Osteocyte (in vitro differentiated cells): ENCODE measurements around the gene TAGLN2. TPM values are rescaled to one million over a fixed set of nuclear protein-coding genes. Genes with fewer than 3 reads are reported as not detected.

Experiments used
- DNase-seq: peaks from one replicate; pipeline ENCODE4 v3.0.0; 2021; ENCODE audit warnings: mixed read lengths; ENCODE audit not compliant: unreplicated experiment; ENCODE audit errors: extremely low spot score
- H3K27ac Mint-ChIP-seq: one replicate; pipeline ENCODE4 v1.8.0; 2021; ENCODE audit warnings: mild to moderate bottlenecking, mixed read lengths; ENCODE audit not compliant: unreplicated experiment
- H3K27me3 Mint-ChIP-seq: one replicate; pipeline ENCODE4 v1.8.0; 2021; ENCODE audit warnings: mixed read lengths; ENCODE audit not compliant: unreplicated experiment
- H3K36me3 Mint-ChIP-seq: one replicate; pipeline ENCODE4 v1.8.0; 2021; ENCODE audit warnings: mixed read lengths; ENCODE audit not compliant: unreplicated experiment
- H3K4me1 Mint-ChIP-seq: one replicate; pipeline ENCODE4 v1.8.0; 2021; ENCODE audit warnings: mixed read lengths; ENCODE audit not compliant: unreplicated experiment
- H3K4me3 Mint-ChIP-seq: one replicate; pipeline ENCODE4 v1.8.0; 2021; ENCODE audit warnings: mild to moderate bottlenecking, moderate library complexity, mixed read lengths; ENCODE audit not compliant: unreplicated experiment
- H3K9me3 Mint-ChIP-seq: one replicate; pipeline ENCODE4 v1.8.0; 2021; ENCODE audit warnings: mixed read lengths; ENCODE audit not compliant: unreplicated experiment
- total RNA-seq: library from RNA; stranded (reverse); gene quantifications from 2 replicates; pipeline ENCODE4 v1.2.1, GENCODE V29; 2021
- TF ChIP-seq, protein P1 (sequence below): fragments of 200-600 bp; sonication (generic); IDR thresholded peaks from 2 replicates; pipeline ENCODE4 v1.5.0; 2021; ENCODE audit warnings: antibody characterized with exemption, mild to moderate bottlenecking, moderate library complexity

The TAGLN2 gene
- total RNA-seq, 1 donor from 2014 or later = 169 TPM

DNA sequence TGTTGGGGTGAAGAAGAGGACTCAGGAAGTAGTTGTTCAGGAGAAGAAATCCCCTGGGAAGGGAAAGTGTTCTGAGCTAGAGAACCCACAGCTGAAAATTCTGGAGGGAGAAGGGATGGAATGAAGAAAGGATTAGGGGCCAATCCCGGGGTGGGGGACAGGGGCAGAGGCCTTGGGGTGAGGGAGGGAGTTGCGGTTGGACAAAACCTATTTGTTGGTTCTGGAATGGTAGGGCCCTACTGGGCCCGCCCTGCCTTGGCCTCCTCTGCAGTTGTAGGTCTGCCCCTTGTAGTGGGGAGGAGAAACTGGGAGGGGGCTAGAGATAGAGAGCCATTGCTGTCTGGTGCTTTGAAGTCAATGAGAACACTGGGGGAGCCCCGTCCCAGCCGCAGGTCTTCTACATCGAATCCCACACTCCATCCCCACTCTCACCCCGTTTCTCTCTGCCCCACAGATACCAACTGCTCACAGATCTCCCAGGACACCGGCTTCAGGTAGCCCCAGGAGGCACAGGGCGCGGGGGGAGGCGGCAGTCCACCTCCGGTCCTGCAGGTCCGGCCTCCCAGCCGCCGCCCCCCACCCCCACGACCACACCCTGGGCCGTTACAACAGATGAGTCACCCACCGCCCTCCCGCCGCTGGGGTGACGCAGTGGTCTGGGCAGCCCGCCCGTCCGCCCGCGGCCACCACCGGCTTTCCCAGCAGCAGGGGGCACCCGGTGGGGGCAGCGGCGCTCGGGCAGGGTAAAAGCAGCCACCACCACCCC, 1.1 kb downstream of the TAGLN2 start:
- Mint-ChIP-seq H3K4me3 (peak overlapping the region; percentile 83), H3K4me1 (peaks cover 56% of the 10 kb centered on the region), H3K27me3 (peaks cover 5% of the 10 kb centered on the region), H3K36me3 (peaks cover 15% of the 10 kb centered on the region), H3K27ac (peak overlapping the region; percentile 100), H3K9me3 (no peaks in the 10 kb centered on the region)
- TF ChIP-seq, protein P1, sequence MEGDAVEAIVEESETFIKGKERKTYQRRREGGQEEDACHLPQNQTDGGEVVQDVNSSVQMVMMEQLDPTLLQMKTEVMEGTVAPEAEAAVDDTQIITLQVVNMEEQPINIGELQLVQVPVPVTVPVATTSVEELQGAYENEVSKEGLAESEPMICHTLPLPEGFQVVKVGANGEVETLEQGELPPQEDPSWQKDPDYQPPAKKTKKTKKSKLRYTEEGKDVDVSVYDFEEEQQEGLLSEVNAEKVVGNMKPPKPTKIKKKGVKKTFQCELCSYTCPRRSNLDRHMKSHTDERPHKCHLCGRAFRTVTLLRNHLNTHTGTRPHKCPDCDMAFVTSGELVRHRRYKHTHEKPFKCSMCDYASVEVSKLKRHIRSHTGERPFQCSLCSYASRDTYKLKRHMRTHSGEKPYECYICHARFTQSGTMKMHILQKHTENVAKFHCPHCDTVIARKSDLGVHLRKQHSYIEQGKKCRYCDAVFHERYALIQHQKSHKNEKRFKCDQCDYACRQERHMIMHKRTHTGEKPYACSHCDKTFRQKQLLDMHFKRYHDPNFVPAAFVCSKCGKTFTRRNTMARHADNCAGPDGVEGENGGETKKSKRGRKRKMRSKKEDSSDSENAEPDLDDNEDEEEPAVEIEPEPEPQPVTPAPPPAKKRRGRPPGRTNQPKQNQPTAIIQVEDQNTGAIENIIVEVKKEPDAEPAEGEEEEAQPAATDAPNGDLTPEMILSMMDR = no peak
- DNase-seq = peak; percentile 97

GRCh38 chr1:159923203-159924024, 1.9 kb downstream of the TAGLN2 start:
- Mint-ChIP-seq H3K27me3 (no peaks in the 10 kb centered on the region), H3K9me3 (no peaks in the 10 kb centered on the region), H3K4me1 (peaks cover 59% of the 10 kb centered on the region), H3K36me3 (peaks cover 15% of the 10 kb centered on the region), H3K27ac (peak overlapping the region; percentile 100), H3K4me3 (peak overlapping the region; percentile 83)
- peak; percentile 95 for DNase-seq
- TF ChIP-seq, protein P1 = no peak

DNA sequence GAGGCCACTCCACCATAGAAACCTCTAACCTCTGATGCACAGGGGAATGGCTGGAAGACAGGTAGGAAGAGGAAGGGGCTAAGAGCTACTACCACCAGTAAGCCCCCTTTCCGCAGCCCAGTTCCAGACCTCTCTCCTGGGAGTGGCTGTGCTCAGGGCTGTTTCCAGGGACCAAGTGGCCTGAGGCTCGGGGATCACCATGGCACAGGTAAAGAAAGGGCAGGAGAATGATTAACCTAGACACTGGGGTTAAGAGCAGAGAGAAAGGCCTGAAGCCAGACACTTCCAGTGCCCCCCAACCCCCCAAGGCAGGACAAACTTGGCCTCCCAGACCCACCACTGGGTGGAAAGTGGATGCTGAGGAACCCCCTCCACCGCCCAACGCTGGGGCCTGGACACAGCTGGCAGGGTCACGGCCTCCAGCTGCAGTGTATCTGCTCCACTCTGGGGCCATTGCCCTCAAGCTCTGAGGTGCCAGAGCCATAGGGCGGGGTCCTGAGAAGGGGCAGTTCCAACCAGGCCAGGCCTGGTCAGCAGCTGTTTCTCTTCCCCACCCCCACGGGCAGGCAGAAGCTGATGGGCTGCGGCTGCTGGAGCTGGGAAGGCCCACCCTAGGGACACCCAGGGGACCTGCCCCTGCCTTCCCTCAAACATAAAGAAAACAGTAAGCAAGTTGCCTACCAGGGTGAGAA, 2.6 kb downstream of the TAGLN2 start:
- no peaks in the 10 kb centered on the region for H3K27me3 Mint-ChIP-seq
- TF ChIP-seq, protein P1 = no peak
- H3K4me1 Mint-ChIP-seq = peaks cover 67% of the 10 kb centered on the region
- H3K4me3 Mint-ChIP-seq = peak overlapping the region; percentile 83
- H3K9me3 Mint-ChIP-seq = no peaks in the 10 kb centered on the region
- DNase-seq = no peak
- H3K36me3 Mint-ChIP-seq = peaks cover 23% of the 10 kb centered on the region
- peak overlapping the region; percentile 100 for H3K27ac Mint-ChIP-seq

DNA sequence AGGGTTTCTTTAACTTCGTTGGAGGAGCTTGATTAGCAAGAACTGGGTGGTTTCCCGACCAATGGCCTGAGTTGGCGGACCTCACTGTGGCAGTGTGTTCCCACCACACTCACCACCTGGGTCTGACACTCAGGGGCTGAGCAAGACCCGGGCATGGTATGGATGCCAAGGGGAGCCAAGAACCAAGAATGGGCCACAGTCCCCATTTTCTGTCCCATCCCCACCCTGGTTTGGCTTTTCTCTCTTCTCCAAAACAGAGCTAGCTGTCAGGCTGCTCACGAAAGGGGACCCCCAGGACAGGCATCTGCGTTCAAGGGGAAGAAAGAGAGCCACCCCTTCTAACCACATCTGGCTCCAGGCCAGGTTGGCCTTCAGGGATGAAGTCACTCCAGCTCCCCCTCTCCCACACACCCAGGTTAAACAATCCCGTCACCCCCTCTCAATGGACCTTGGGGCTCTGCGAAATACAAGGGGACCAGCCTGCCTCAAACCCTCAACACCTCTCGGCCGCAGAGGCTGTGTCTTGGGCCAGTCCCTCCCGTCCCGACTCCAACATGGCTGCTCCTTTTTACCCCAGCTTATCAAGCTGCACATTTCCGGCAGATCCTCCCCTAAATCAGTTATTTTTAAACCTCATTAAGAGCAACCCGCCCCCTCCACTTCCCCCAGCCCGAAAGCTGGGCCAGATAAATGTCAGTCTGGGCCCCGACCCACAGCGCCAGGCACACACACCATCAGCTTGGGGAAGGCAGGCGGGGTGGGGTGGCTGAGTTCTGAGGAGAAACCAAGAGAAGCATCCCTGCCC, 3.4 kb downstream of the TAGLN2 start:
- Mint-ChIP-seq H3K4me3 (peak overlapping the region; percentile 50), H3K4me1 (peaks cover 74% of the 10 kb centered on the region), H3K27me3 (no peaks in the 10 kb centered on the region), H3K36me3 (peaks cover 26% of the 10 kb centered on the region), H3K27ac (peak overlapping the region; percentile 100), H3K9me3 (no peaks in the 10 kb centered on the region)
- DNase-seq = no peak
- TF ChIP-seq, protein P1 = no peak
